H1 (cell line): ENCODE data around the gene BCAS3. TPM values are rescaled to one million over a fixed set of nuclear protein-coding genes. Genes with fewer than 3 reads are reported as not detected.

Experiments used
- CTCF ChIA-PET: fragments of 300-600 bp; sonication (Branson Sonifier 250); formaldehyde crosslinking; loops from one replicate; lab custom pipeline; 2021; ENCODE audit not compliant: partially characterized antibody; lab: Charles Lee
- POLR2A ChIA-PET: fragments of 300-600 bp; sonication (Branson Sonifier 250); formaldehyde crosslinking; loops from one replicate; lab custom pipeline; 2021; ENCODE audit warnings: inconsistent platforms; ENCODE audit not compliant: partially characterized antibody; lab: Charles Lee
- DNase-seq, 2 experiments: peaks; one replicate each; pipeline versions ENCODE4 v3.0.0 to v3.0.0-alpha.2; 2010 to 2022; ENCODE audit warnings: low spot score in 2 of 2, low read depth in 1 of 2, mixed read lengths in 1 of 2
- FAIRE-seq: peaks from 2 replicates; lab custom pipeline; 2011; peaks lifted over from hg19 to GRCh38; lab: Jason Lieb, UNC
- H2AFZ ChIP-seq: 2 replicates; pipeline ENCODE4 v1.8.1; 2012; ENCODE audit warnings: low read length, inconsistent platforms
- H2AK5ac ChIP-seq: 2 replicates; pipeline ENCODE4 v1.6.1; 2013; ENCODE audit warnings: low read depth, low read length
- H2BK120ac ChIP-seq: replicated peaks from 2 replicates; pipeline ENCODE3; 2013; ENCODE audit warnings: low read depth, low read length, inconsistent platforms
- H2BK12ac ChIP-seq: 2 replicates; pipeline ENCODE4 v1.6.1; 2013; ENCODE audit warnings: low read depth, low read length
- H2BK15ac ChIP-seq: 2 replicates; pipeline ENCODE4 v1.6.1; 2013; ENCODE audit warnings: low read length
- H2BK20ac ChIP-seq: 2 replicates; pipeline ENCODE4 v1.6.1; 2013; ENCODE audit warnings: low read length
- H2BK5ac ChIP-seq: 2 replicates; pipeline ENCODE4 v1.6.1; 2013; ENCODE audit warnings: low read depth, low read length
- H3K14ac ChIP-seq: 2 replicates; pipeline ENCODE4 v1.6.1; 2013; ENCODE audit warnings: inconsistent platforms; ENCODE audit not compliant: insufficient read length
- H3K18ac ChIP-seq: 2 replicates; pipeline ENCODE4 v1.6.1; 2013; ENCODE audit warnings: low read length; ENCODE audit errors: extremely low read depth
- H3K23ac ChIP-seq: 2 replicates; pipeline ENCODE4 v1.6.1; 2013; ENCODE audit warnings: inconsistent platforms; ENCODE audit not compliant: insufficient read length
- H3K23me2 ChIP-seq: 2 replicates; pipeline ENCODE4 v1.6.1; 2013; ENCODE audit warnings: low read depth, low read length
- H3K27ac ChIP-seq: 2 replicates; pipeline ENCODE4 v1.6.1; 2011; ENCODE audit warnings: low read depth, low read length, inconsistent platforms
- H3K27me3 ChIP-seq, 4 experiments: replicated peaks in 1 of 4; 1 replicate in 1 of 4; 2 replicates in 3 of 4; pipeline versions ENCODE4 v1.6.1 to v1.8.1; 2011 to 2013; ENCODE audit warnings: low read length in 3 of 4, mild to moderate bottlenecking in 3 of 4, inconsistent platforms in 2 of 4, mixed read lengths in 2 of 4, moderate library complexity in 1 of 4; ENCODE audit not compliant: control insufficient read depth in 3 of 4, insufficient read depth in 3 of 4; ENCODE audit errors: extremely low read depth in 1 of 4
- H3K36me3 ChIP-seq, 4 experiments: 2 replicates each; pipeline versions ENCODE4 v1.6.1 to v1.8.1; 2011 to 2013; ENCODE audit warnings: mild to moderate bottlenecking in 4 of 4, low read length in 3 of 4, moderate library complexity in 2 of 4, control low read depth in 1 of 4, inconsistent platforms in 1 of 4; ENCODE audit not compliant: insufficient read depth in 4 of 4, control insufficient read depth in 2 of 4
- H3K4ac ChIP-seq: replicated peaks from 2 replicates; pipeline ENCODE3; 2013; ENCODE audit warnings: low read length, low read depth, mixed read lengths, inconsistent platforms; ENCODE audit not compliant: insufficient read length
- H3K4me1 ChIP-seq, 4 experiments: replicated peaks in 1 of 4; 1 replicate in 1 of 4; 2 replicates in 3 of 4; pipeline versions ENCODE4 v1.6.1 to v1.8.1; 2011 to 2013; ENCODE audit warnings: low read length in 3 of 4, inconsistent platforms in 2 of 4, mixed read lengths in 1 of 4; ENCODE audit not compliant: insufficient read depth in 4 of 4, control insufficient read depth in 3 of 4
- H3K4me2 ChIP-seq, 2 experiments: 2 replicates each; pipeline versions ENCODE4 v1.6.1 to v1.8.1; 2011 to 2013; ENCODE audit warnings: low read depth in 2 of 2, low read length in 2 of 2, control low read depth in 1 of 2, inconsistent platforms in 1 of 2, mild to moderate bottlenecking in 1 of 2; ENCODE audit not compliant: insufficient read depth in 1 of 2
- H3K4me3 ChIP-seq, 4 experiments: fragments of 200-600, 300-600 bp in 1 of 4; sonication (generic), shearing (Covaris generic), sonication (Bioruptor Twin) in 1 of 4; 2 replicates each; pipeline versions ENCODE4 v1.5.1 to v1.8.1; 2011 to 2016; ENCODE audit warnings: low read length in 4 of 4, low read depth in 3 of 4, control low read depth in 2 of 4, inconsistent platforms in 2 of 4, mild to moderate bottlenecking in 2 of 4, mixed read lengths in 1 of 4, moderate library complexity in 1 of 4; ENCODE audit not compliant: insufficient read depth in 2 of 4; ENCODE audit errors: extremely low read depth in 1 of 4
- H3K56ac ChIP-seq: replicated peaks from 2 replicates; pipeline ENCODE3; 2013; ENCODE audit warnings: low read depth, mild to moderate bottlenecking, mixed read lengths, low read length, inconsistent platforms; ENCODE audit not compliant: insufficient read length
- H3K79me1 ChIP-seq: 2 replicates; pipeline ENCODE4 v1.6.1; 2013; ENCODE audit warnings: low read depth, low read length, control low read depth
- H3K79me2 ChIP-seq, 2 experiments: 2 replicates each; pipeline versions ENCODE4 v1.6.1 to v1.8.1; 2012 to 2013; ENCODE audit warnings: low read length in 2 of 2, mild to moderate bottlenecking in 2 of 2, inconsistent platforms in 1 of 2; ENCODE audit not compliant: insufficient read depth in 2 of 2, control insufficient read depth in 1 of 2
- H3K9ac ChIP-seq, 4 experiments: replicated peaks in 1 of 4; 1 replicate in 1 of 4; 2 replicates in 3 of 4; pipeline versions ENCODE4 v1.6.1 to v1.8.1; 2011 to 2013; ENCODE audit warnings: low read depth in 3 of 4, low read length in 3 of 4, control low read depth in 2 of 4, mild to moderate bottlenecking in 2 of 4, moderate library complexity in 2 of 4, inconsistent platforms in 1 of 4; ENCODE audit errors: extremely low read depth in 1 of 4
- H3K9me3 ChIP-seq, 2 experiments: 2 replicates each; pipeline versions ENCODE4 v1.6.1 to v1.8.1; 2012 to 2013; ENCODE audit warnings: mild to moderate bottlenecking in 2 of 2, moderate library complexity in 2 of 2, control low read depth in 1 of 2, inconsistent platforms in 1 of 2, low read depth in 1 of 2, low read length in 1 of 2, mixed read lengths in 1 of 2; ENCODE audit not compliant: insufficient read depth in 2 of 2
- H4K20me1 ChIP-seq, 2 experiments: replicated peaks in 1 of 2; 2 replicates each; pipeline versions ENCODE3 to v1.8.1; 2011 to 2013; ENCODE audit warnings: inconsistent platforms in 2 of 2, low read length in 2 of 2, mild to moderate bottlenecking in 1 of 2; ENCODE audit not compliant: insufficient read depth in 2 of 2, control insufficient read depth in 1 of 2
- H4K5ac ChIP-seq: 2 replicates; pipeline ENCODE4 v1.6.1; 2013; ENCODE audit warnings: low read length, low read depth, mixed read lengths, inconsistent platforms; ENCODE audit not compliant: insufficient read length
- H4K8ac ChIP-seq: 2 replicates; pipeline ENCODE4 v1.8.0; 2013; ENCODE audit warnings: mild to moderate bottlenecking, moderate library complexity, low read length, inconsistent platforms; ENCODE audit not compliant: insufficient read depth; ENCODE audit errors: extremely low read depth
- H4K91ac ChIP-seq: replicated peaks from 2 replicates; pipeline ENCODE3; 2013; ENCODE audit warnings: low read length, mixed read lengths, inconsistent platforms; ENCODE audit not compliant: insufficient read length
- CHD1 ChIP-seq: IDR thresholded peaks from 2 replicates; pipeline ENCODE4 v1.6.1; 2012; ENCODE audit warnings: low read depth, low read length, improper control_type of control experiment
- CTBP2 ChIP-seq: IDR thresholded peaks from 2 replicates; pipeline ENCODE4 v1.7.0; 2011; ENCODE audit warnings: borderline replicate concordance, mild to moderate bottlenecking, moderate library complexity, mixed read lengths, low read length; ENCODE audit not compliant: insufficient read depth, insufficient read length
- FOSL1 ChIP-seq: IDR thresholded peaks from 2 replicates; pipeline ENCODE4 v1.6.1; 2011; ENCODE audit warnings: mild to moderate bottlenecking, low read depth, low read length, moderate library complexity; ENCODE audit not compliant: insufficient read depth
- RXRA ChIP-seq: IDR thresholded peaks from 2 replicates; pipeline ENCODE4 v1.6.1; 2011; ENCODE audit warnings: low read depth, mild to moderate bottlenecking, low read length, moderate library complexity; ENCODE audit not compliant: insufficient read depth
- SP4 ChIP-seq: IDR thresholded peaks from 2 replicates; pipeline ENCODE4 v1.6.1; 2012; ENCODE audit warnings: low read length, inconsistent platforms
- SUZ12 ChIP-seq: fragments of 200-600 bp; sonication (generic); IDR thresholded peaks from 2 replicates; pipeline ENCODE4 v1.6.1; 2012; ENCODE audit warnings: mild to moderate bottlenecking, inconsistent platforms, low read length, moderate library complexity, mixed read lengths
- WGBS, 2 experiments: shearing (Covaris generic) in 1 of 2; methylation state at CpG; one replicate each; pipeline versions ENCODE4 v1.1.6 to v1.1.7; 2013 to 2015; ENCODE audit warnings: low lambda C conversion rate in 2 of 2, mixed read lengths in 2 of 2, inconsistent platforms in 1 of 2, low coverage in 1 of 2, missing lambda C conversion rate in 1 of 2; ENCODE audit not compliant: insufficient replicate concordance in 2 of 2, insufficient coverage in 1 of 2, insufficient read length in 1 of 2; ENCODE audit errors: extremely low coverage in 1 of 2, missing lambda C conversion rate in 1 of 2; 5-methylcytosine and 5-hydroxymethylcytosine counted together
- polyA plus RNA-seq, 7 experiments: library from polyadenylated mRNA; depleted of rRNA in 3 of 7; stranded (reverse) in 5 of 7; unstranded in 2 of 7; fragments of >200 nt in 5 of 7; fragments of 200-250 nt in 2 of 7; gene quantifications; 1 replicate in 5 of 7; 2 replicates in 1 of 7; 4 replicates in 1 of 7; pipeline versions ENCODE4 v1.2.1 to v1.2.3, GENCODE V29; 2011 to 2013; ENCODE audit warnings: missing spikeins in 2 of 7, mixed read lengths in 2 of 7
- total RNA-seq: library from RNA; stranded (reverse); fragmentation: NEBNext Ultra II Directional; extraction: Animal tissue kit (Norgen Biotek cat#: 25700); gene quantifications from 2 replicates; pipeline ENCODE4 v1.2.1, GENCODE V29; 2021
- TF ChIP-seq, protein P1 (sequence below): IDR thresholded peaks from 2 replicates; pipeline ENCODE4 v1.6.1; 2012; ENCODE audit warnings: inconsistent platforms

BCAS3 gene
- total and polyA plus RNA-seq, 2 of the 8 experiments (the other 6 are each of a cell fraction or from before 2014, with no cell fraction given), result 9.9 to 13.3 TPM

DNA sequence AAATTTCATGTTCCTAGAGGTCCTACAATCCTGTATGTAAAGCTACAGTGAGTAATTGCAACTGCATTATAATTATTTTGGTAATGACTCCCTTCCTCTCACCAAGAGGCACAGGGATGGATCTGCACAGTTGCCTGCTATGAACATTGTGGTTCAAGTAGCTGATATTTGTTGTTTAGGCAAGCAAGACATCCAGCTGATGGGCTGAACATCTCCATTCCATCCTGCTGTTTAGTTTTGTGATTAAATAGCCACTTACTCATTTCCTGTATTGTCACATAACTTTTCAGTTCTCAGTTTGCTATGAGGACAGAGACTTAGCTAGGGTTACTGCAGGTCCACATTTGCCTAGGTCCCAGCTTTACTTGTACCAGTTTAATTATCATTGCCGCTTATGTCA is 540.8 kb downstream of the BCAS3 start:
- Histone ChIP-seq H3K4me1 (no peaks in the 10 kb centered on the region; a peak in 1 of 7 replicates), H3K9me3 (no peaks in the 10 kb centered on the region), H3K18ac (no peak overlapping the region), H2AFZ (no peak overlapping the region), H3K23me2 (no peaks in the 10 kb centered on the region), H4K8ac (no peak overlapping the region), H4K91ac (no peak overlapping the region), H3K36me3 (no peaks in the 10 kb centered on the region), H3K56ac (no peak overlapping the region), H3K4me3 (no peak overlapping the region), H3K9ac (no peak overlapping the region), H2AK5ac (no peak overlapping the region), H2BK120ac (no peak overlapping the region), H3K79me1 (no peaks in the 10 kb centered on the region), H3K23ac (no peak overlapping the region), H3K27me3 (no peaks in the 10 kb centered on the region), H3K4ac (no peak overlapping the region), H2BK5ac (no peak overlapping the region), H2BK15ac (no peak overlapping the region), H3K79me2 (no peaks in the 10 kb centered on the region), H4K20me1 (no peaks in the 10 kb centered on the region), H3K27ac (no peak overlapping the region), H2BK20ac (no peak overlapping the region), H2BK12ac (no peak overlapping the region), H3K14ac (no peak overlapping the region), H4K5ac (no peak overlapping the region), H3K4me2 (no peak overlapping the region)
- WGBS, 2 experiments, result 94% methylated on average over 1 of the region's 1 CpG; no CpG with 5 or more reads in 1 of the 2 experiments
- FAIRE-seq, result no peak
- POLR2A ChIA-PET, result no interaction called here
- DNase-seq, result no peak
- CTCF ChIA-PET, result interaction anchor here (0.6 to 1.0 kb wide), 3 partner anchors 21 to 246 kb away, joined by 3 read pairs; no protein-coding TSS in a partner anchor
- TF ChIP-seq SUZ12 (no peak), CTBP2 (no peak), SP4 (no peak), CHD1 (no peak), FOSL1 (no peak), RXRA (no peak)
- TF ChIP-seq, protein P1, sequence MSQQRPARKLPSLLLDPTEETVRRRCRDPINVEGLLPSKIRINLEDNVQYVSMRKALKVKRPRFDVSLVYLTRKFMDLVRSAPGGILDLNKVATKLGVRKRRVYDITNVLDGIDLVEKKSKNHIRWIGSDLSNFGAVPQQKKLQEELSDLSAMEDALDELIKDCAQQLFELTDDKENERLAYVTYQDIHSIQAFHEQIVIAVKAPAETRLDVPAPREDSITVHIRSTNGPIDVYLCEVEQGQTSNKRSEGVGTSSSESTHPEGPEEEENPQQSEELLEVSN, result no peak
